KBM-7 (cell line): ENCODE results near the gene GPR137.
"Not testable (repeated sequence)": the region's sequence is repeated elsewhere in the genome, so short reads cannot be mapped to it uniquely, and the experiment has no call there.

Experiments used
- DNase-seq: peaks from one replicate; pipeline ENCODE4 v3.0.0-alpha.2; 2015
- in situ Hi-C: fragments of 300-500 bp; cut with MboI; formaldehyde crosslinking; loops from 2 replicates; pipeline ENCODE4 v1.14.3; 2020; ENCODE audit warnings: low sequenced_read_pairs, low pct_unique_long_range_greater_than_20kb, mixed read lengths

GPR137 gene

GRCh38 chr11:64314146-64314804 lies 28.6 kb downstream of the GPR137 start:
- DNase-seq = no peak
- in situ Hi-C loops = no loop called here

GRCh38 chr11:64314805-64315561 lies 29.3 kb downstream of the GPR137 start:
- in situ Hi-C loops = no loop called here
- no peak for DNase-seq

GRCh38 chr11:64315667-64316526 lies 30.2 kb downstream of the GPR137 start:
- in situ Hi-C loops, DNase-seq: not testable (repeated sequence)

DNA sequence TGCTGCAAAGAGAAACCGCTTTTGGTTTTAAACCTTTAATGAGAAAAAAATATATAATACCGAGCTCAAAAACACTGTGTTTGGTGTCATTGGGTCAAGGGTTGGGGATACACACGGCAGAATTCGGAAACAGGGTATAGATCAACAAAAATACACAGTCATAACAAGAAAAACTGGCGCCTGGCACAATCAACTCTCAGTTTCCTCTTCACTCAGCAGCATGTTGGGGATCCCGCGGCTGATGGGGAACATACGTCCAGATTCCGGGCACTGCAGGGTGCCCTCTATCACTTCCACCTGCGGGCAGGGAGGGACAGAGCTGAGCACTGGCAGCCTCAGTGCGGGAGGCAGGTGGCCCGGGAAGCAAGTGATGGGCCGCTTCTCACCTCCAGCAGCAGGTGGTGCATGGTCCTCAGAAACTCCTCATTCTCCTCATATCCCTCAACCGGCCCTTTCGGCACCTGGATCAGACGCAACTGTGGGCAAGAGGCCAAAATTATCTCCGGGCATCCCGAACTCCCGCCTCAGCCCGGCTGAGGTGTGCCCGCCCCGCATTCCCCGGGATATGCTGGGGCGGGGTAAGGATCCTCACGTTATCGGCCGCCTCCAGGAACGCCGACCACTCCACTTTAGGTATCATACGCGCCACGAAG lies 31.1 kb downstream of the GPR137 start:
- no peak for DNase-seq
- in situ Hi-C loops = no loop called here

DNA sequence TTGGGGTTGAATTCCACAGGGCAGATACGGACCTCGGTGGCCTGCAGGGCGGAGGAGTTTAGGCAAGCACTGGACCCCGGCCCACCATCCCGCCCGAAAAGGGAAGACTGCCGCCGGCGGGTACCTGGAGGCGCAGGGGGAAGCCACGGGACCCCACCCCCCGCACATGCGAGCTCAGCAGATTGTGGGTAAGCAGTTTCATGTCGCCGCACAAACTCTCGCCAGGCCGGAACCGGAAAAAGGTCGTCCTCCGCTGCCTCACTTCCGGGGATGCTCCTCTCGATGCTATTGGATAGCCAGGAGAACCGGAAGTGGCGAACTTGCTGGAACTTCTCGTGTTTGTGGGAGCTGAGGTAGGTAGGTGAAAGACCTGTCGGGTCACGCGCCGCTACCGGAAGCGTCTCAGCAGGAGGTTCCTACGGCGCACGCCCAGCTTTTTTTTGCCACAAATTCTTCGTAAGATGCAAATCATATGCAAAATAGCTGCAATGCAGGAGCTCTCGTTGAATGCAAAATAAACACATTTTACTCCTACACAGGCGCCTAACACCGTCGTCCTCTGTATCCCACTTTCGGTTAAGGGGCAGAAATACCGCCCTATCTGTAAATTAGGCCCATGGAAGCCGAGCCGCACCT lies 31.8 kb downstream of the GPR137 start, which contains the start of gene TRMT112:
Gene TRMT112, minus strand, starts transcription at position 235 of the 636 bp plus-strand sequence. Its CDS starts 33 bp downstream, at position 202.
- in situ Hi-C loops = no loop called here
- DNase-seq = peak; percentile 98

DNA sequence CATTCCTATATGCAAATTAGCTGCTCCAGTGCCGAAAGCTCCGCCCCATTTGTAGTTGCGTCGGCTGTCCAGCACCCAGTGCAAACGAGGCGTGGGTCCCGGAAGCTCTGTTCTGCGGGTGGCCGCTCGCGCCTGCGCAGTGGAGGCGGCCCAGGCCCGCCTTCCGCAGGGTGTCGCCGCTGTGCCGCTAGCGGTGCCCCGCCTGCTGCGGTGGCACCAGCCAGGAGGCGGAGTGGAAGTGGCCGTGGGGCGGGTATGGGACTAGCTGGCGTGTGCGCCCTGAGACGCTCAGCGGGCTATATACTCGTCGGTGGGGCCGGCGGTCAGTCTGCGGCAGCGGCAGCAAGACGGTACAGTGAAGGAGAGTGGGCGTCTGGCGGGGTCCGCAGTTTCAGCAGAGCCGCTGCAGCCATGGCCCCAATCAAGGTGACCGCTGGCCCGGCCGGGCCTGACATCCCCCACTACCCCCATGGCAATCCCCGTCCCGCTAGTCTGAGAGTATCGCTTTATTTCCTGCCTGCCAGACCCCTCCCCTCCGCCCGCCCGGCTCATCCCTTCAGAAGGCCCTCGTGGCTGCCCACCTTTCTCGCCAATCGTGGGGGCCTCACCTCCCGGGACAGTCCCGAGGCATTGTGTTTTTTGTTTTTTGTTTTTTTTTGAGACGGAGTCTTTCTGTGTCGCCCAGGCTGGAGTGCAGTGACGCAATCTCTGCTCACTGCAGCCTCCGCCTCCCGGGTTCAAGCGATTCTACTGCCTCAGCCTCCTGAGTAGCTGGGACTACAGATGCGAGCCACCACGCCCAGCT lies 32.5 kb downstream of the GPR137 start, which contains the start of gene PRDX5:
Gene PRDX5, plus strand, starts transcription at position 161 of the 805 bp plus-strand sequence. Its CDS starts 95 bp downstream, at position 256.
- peak; percentile 96 for DNase-seq
- in situ Hi-C loops = no loop called here

- peak; percentile 31 for DNase-seq
- in situ Hi-C loops = no loop called here
These were observed 33.4 kb downstream of the GPR137 start for GRCh38 chr11:64318766-64319761.

DNA sequence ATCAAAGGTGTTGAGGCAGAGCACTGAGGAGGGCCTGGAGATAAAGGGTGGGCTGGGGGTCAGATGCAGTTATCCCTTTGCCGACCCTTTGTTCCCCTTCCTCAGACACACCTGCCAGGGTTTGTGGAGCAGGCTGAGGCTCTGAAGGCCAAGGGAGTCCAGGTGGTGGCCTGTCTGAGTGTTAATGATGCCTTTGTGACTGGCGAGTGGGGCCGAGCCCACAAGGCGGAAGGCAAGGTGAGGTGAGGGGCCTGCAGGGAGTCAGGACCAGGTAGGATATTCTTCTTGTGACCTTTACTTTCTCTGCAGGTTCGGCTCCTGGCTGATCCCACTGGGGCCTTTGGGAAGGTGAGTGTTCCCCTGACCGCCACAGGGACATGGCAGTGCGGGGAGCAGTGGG lies 34.9 kb downstream of the GPR137 start:
- DNase-seq = no peak
- in situ Hi-C loops = no loop called here

DNA sequence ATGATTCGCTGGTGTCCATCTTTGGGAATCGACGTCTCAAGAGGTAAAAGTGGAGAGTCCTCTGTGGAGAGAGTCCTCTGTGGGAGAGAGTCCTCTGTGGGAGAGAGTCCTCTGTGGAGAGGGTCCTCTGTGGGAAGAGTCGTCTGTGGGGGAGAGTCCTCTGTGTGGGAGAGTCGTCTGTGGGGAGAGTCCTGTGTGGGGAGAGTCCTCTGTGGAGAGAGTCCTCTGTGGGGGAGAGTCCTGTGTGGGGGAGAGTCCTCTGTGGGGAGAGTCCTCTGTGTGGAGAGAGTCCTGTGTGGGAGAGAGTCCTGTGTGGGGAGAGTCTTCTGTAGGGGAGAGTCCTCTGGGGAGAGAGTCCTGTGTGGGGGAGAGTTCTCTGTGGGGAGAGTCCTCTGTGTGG lies 35.4 kb downstream of the GPR137 start:
- in situ Hi-C loops = no loop called here
- DNase-seq = no peak

DNA sequence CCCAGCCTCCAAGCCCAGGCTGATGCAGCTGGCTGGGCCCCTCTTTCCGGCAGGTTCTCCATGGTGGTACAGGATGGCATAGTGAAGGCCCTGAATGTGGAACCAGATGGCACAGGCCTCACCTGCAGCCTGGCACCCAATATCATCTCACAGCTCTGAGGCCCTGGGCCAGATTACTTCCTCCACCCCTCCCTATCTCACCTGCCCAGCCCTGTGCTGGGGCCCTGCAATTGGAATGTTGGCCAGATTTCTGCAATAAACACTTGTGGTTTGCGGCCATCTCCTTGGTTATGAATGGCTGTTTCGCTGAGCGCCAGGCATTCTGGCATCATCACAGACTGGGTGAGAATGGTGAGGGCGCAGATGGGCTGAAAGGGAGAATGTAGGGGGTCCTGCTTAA lies 35.9 kb downstream of the GPR137 start:
- DNase-seq = no peak
- in situ Hi-C loops = no loop called here

DNA sequence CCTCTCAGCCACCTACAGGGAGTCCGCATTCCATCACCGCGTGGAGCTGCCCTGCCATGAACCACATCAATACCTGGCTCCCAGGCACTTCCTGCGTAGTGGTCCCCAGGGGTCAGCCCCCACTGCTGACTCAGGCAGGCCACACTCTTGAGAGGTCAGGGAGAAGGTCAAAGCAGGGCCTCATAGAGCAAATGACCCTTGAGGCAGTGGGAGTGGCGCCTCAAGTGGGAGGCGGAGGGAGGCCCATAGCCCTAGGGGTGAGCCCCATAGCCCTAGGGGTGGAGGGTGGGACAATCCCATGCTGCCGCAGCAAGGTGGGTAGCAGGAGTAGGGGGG lies 37.2 kb downstream of the GPR137 start:
- in situ Hi-C loops = no loop called here
- no peak for DNase-seq

- in situ Hi-C loops = no loop called here
- no peak for DNase-seq
These were observed 37.7 kb downstream of the GPR137 start for GRCh38 chr11:64323373-64323772.

DNA sequence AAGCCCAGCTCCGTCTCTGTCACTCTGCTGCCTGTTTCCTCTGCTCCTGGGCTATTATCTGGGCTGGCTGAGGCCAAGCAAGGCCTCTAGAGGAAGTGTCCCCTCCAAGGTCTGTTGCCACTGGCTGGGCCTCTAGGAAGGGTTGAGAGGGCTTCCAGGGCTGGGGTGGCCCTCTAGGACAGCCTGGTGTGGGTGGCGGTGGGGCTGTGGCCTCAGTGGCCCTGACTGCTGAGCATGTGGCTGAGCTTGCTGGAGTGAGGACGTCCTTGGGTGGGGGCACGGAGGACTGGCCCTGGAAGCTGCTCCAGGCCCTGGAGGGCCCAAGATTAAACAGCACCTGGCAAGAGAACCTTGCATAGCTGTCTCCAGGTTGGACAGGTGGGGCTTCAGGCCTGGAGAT lies 38.3 kb downstream of the GPR137 start:
- in situ Hi-C loops, DNase-seq: not testable (repeated sequence)

- DNase-seq = no peak
- in situ Hi-C loops = no loop called here
These were observed 39.2 kb downstream of the GPR137 start for GRCh38 chr11:64324692-64325469.

GRCh38 chr11:64327375-64327774 lies 41.7 kb downstream of the GPR137 start:
- DNase-seq = no peak
- in situ Hi-C loops = no loop called here

DNA sequence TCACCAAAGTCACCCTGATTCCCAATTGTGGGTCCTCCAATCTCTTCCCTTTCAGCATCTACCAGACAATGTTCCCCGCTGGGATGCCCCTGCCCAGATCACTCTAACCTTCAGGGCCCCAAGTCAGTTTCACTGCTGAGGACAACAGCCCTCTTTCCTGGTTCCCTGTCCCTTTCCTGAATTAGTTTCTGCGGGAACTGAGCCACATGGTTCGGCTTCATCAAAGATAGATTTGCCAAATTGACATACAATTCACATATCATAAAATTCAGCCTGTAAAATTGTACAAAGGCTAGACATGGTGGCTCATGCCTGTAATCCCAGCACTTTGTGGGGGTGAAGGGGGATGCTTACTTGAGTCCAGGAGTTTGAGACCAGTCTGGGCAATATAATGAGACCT lies 42.3 kb downstream of the GPR137 start:
- in situ Hi-C loops = no loop called here
- no peak for DNase-seq
